Measurements from ENCODE around the gene SRRM3. TPM values are rescaled to one million over a fixed set of nuclear protein-coding genes. Genes with fewer than 3 reads are reported as not detected.

The SRRM3 gene
- total RNA-seq, 1 experiment from 2014 or later, result 12.7 TPM

GRCh38 chr7:76166404-76167255 lies 35.1 kb upstream of the SRRM3 start:
- H3K36me3 ChIP-seq (ENCODE audit: control insufficient read depth in 1 of 2, insufficient read depth in 2 of 2, low read length in 2 of 2), result no peaks in the 10 kb centered on the region
- H3K27me3 ChIP-seq (ENCODE audit: insufficient read depth, low read length), result no peaks in the 10 kb centered on the region
- peaks cover 2 to 13% of the 10 kb centered on the region in 2 experiments; a peak in 1 of 4 replicates for H3K4me1 ChIP-seq (ENCODE audit: control insufficient read depth in 1 of 2, insufficient read depth in 2 of 2, low read length in 2 of 2)
- no peaks in the 10 kb centered on the region for H4K20me1 ChIP-seq (ENCODE audit: insufficient read depth)
- BruUV-seq (replicated peaks), result TSS peak; percentile 99
- no peaks in the 10 kb centered on the region for H3K79me2 ChIP-seq (ENCODE audit: insufficient read depth, low read length)
- ChIA-PET POLR2A (interaction anchor here (0.6 to 1.3 kb wide), 9 partner anchors 12 to 140 kb away, joined by 3 to 5 read pairs (median 3); partner anchors contain the start of genes MDH2 and STYXL1), RAD21 (ENCODE audit: low non-redundant PET in 1 of 2, low total read pairs in 2 of 2, uncharacterized antibody in 2 of 2, unreplicated experiment in 2 of 2) (no interaction called here), CTCF (interaction anchor here (1.0 to 1.7 kb wide), 4 partner anchors 12 to 147 kb away, joined by 3 to 5 read pairs (median 4); partner anchors contain the start of genes MDH2 and STYXL1)
- peak overlapping the region; percentile 72 for H3K9ac ChIP-seq (ENCODE audit: low read length)
- H2AFZ ChIP-seq (ENCODE audit: low read depth, low read length, poor library complexity, severe bottlenecking), result peak overlapping the region; percentile 90
- H3K4me3 ChIP-seq (replicated peaks in 1 of 2; ENCODE audit: low read depth in 1 of 2, low read length in 2 of 2), result peak overlapping the region; percentile 67 to 73
- peak overlapping the region; percentile 56 for H3K27ac ChIP-seq (ENCODE audit: low read depth, low read length)
- H3K9me2 ChIP-seq (ENCODE audit: insufficient read depth), result no peaks in the 10 kb centered on the region
- H3K9me3 ChIP-seq (ENCODE audit: control insufficient read depth in 1 of 2, insufficient read depth in 1 of 2, low read depth in 1 of 2, low read length in 2 of 2), result no peaks in the 10 kb centered on the region
- intact Hi-C loops (cut with micrococcal nuclease), result no loop called here
- DNase-seq (ENCODE audit: low read depth, low spot score) (peak; percentile 93), ATAC-seq (peak; percentile 92)
- peak overlapping the region; percentile 93 for H3K4me2 ChIP-seq (ENCODE audit: low read length)
- TF ChIP-seq CEBPB (IDR thresholded peaks at IDR 0.05; ENCODE audit: low read depth), result no peak
- TF ChIP-seq ZFX (IDR thresholded peaks at IDR 0.05), result no peak; the same call in 1 of the 2 replicates
- TF ChIP-seq YY1 (IDR thresholded peaks at IDR 0.05; ENCODE audit: extremely low read depth, insufficient replicate concordance, low read depth, low read length), result peak; percentile 40
- TF ChIP-seq EGR1 (IDR thresholded peaks at IDR 0.05; ENCODE audit: low read depth), result no peak
- TF ChIP-seq SRF (IDR thresholded peaks at IDR 0.05; ENCODE audit: low read depth), result no peak
- TF ChIP-seq SP1 (IDR thresholded peaks at IDR 0.05; ENCODE audit: low read depth), result peak; percentile 66
- TF ChIP-seq ATF3 (IDR thresholded peaks at IDR 0.05), result no peak
- TF ChIP-seq POLR2AphosphoS5 (IDR thresholded peaks at IDR 0.05; ENCODE audit: low read depth, low read length), result peak; percentile 92
- TF ChIP-seq ZNF274 (IDR thresholded peaks at IDR 0.05; ENCODE audit: low read depth, low read length), result no peak
- no peak for TF ChIP-seq FOSL1 (IDR thresholded peaks at IDR 0.05; ENCODE audit: low read depth)
- TF ChIP-seq CTCF (IDR thresholded peaks at IDR 0.05 in 2 of 3, conservative IDR thresholded peaks at IDR 0.05 in 1 of 3; ENCODE audit: borderline replicate concordance in 1 of 3, insufficient read depth in 1 of 3, low read depth in 2 of 3, low read length in 2 of 3), result no peak
- no peak for TF ChIP-seq MAX (IDR thresholded peaks at IDR 0.05)
- no peak for TF ChIP-seq JUND (IDR thresholded peaks at IDR 0.05)
- TF ChIP-seq ZBTB33 (IDR thresholded peaks at IDR 0.05; ENCODE audit: extremely low read depth, insufficient replicate concordance, low read length), result no peak
- TF ChIP-seq REST (IDR thresholded peaks at IDR 0.05; ENCODE audit: low read depth), result no peak
- peak; percentile 36 for TF ChIP-seq TCF7L2 (IDR thresholded peaks at IDR 0.05; ENCODE audit: borderline replicate concordance, extremely low read depth, insufficient read depth, insufficient read length)
- no peak for TF ChIP-seq EZH2phosphoT487 (IDR thresholded peaks at IDR 0.05; ENCODE audit: borderline replicate concordance)
- TF ChIP-seq SIN3A (IDR thresholded peaks at IDR 0.05; ENCODE audit: low read depth), result 0 out of 2 replicates have a peak, but pooled peaks have one; percentile 44

All from HCT116 (cell line).